ENCODE data around the gene DIAPH2.
"Not testable (repeated sequence)": the region's sequence is repeated elsewhere in the genome, so short reads cannot be mapped to it uniquely, and the experiment has no call there.

The DIAPH2 gene

GRCh38 chrX:97387004-97387403 lies 702.4 kb downstream of the DIAPH2 start:
- DNase-seq (ENCODE audit: low read depth) = no peak

- DNase-seq (ENCODE audit: low read depth) = peak; percentile 23
Observed at GRCh38 chrX:97389761-97390192, 705.1 kb downstream of the DIAPH2 start.

- DNase-seq (ENCODE audit: low read depth) = no peak
Observed at GRCh38 chrX:97397371-97397770, 712.7 kb downstream of the DIAPH2 start.

GRCh38 chrX:97398030-97398551 lies 713.4 kb downstream of the DIAPH2 start:
- no peak for DNase-seq (ENCODE audit: low read depth)

- DNase-seq (ENCODE audit: low read depth) = no peak
Observed at GRCh38 chrX:97399400-97399799, 714.8 kb downstream of the DIAPH2 start.

GRCh38 chrX:97400492-97400891 lies 715.9 kb downstream of the DIAPH2 start:
- no peak for DNase-seq (ENCODE audit: low read depth)

- DNase-seq (ENCODE audit: low read depth) = no peak
Observed at GRCh38 chrX:97401154-97401553, 716.5 kb downstream of the DIAPH2 start.

- DNase-seq (ENCODE audit: low read depth) = no peak
Observed at GRCh38 chrX:97401586-97402136, 717.0 kb downstream of the DIAPH2 start.

- no peak for DNase-seq (ENCODE audit: low read depth)
Observed at GRCh38 chrX:97402333-97402732, 717.7 kb downstream of the DIAPH2 start.

- DNase-seq (ENCODE audit: low read depth) = no peak
Observed at GRCh38 chrX:97402903-97403302, 718.3 kb downstream of the DIAPH2 start.

GRCh38 chrX:97405031-97405660 lies 720.5 kb downstream of the DIAPH2 start:
- no peak for DNase-seq (ENCODE audit: low read depth)

- not testable (repeated sequence) for DNase-seq (ENCODE audit: low read depth)
Observed at GRCh38 chrX:97409632-97410415, 725.2 kb downstream of the DIAPH2 start.

GRCh38 chrX:97416461-97416860 lies 731.8 kb downstream of the DIAPH2 start:
- DNase-seq (ENCODE audit: low read depth) = no peak

- no peak for DNase-seq (ENCODE audit: low read depth)
Observed at GRCh38 chrX:97429101-97429500, 744.5 kb downstream of the DIAPH2 start.

- DNase-seq (ENCODE audit: low read depth) = no peak
Observed at GRCh38 chrX:97431281-97431680, 746.6 kb downstream of the DIAPH2 start.

- no peak for DNase-seq (ENCODE audit: low read depth)
Observed at GRCh38 chrX:97446298-97446882, 761.7 kb downstream of the DIAPH2 start.

- no peak for DNase-seq (ENCODE audit: low read depth)
Observed at GRCh38 chrX:97447306-97447705, 762.7 kb downstream of the DIAPH2 start.

- DNase-seq (ENCODE audit: low read depth) = no peak
Observed at GRCh38 chrX:97452283-97452682, 767.6 kb downstream of the DIAPH2 start.

- DNase-seq (ENCODE audit: low read depth) = no peak
Observed at GRCh38 chrX:97461763-97462162, 777.1 kb downstream of the DIAPH2 start.

GRCh38 chrX:97471071-97471470 lies 786.4 kb downstream of the DIAPH2 start:
- no peak for DNase-seq (ENCODE audit: low read depth)

- DNase-seq (ENCODE audit: low read depth) = no peak
Observed at GRCh38 chrX:97474933-97475332, 790.3 kb downstream of the DIAPH2 start.

GRCh38 chrX:97479106-97479890 lies 794.7 kb downstream of the DIAPH2 start:
- no peak for DNase-seq (ENCODE audit: low read depth)

Data from HS-27A (cell line).